ENCODE data around the gene AFF3. TPM values are rescaled to one million over a fixed set of nuclear protein-coding genes. Genes with fewer than 3 reads are reported as not detected.

Gene AFF3
- polyA plus RNA-seq, 3 donors = 16.2 to 22.8 (median 18.5) TPM

DNA sequence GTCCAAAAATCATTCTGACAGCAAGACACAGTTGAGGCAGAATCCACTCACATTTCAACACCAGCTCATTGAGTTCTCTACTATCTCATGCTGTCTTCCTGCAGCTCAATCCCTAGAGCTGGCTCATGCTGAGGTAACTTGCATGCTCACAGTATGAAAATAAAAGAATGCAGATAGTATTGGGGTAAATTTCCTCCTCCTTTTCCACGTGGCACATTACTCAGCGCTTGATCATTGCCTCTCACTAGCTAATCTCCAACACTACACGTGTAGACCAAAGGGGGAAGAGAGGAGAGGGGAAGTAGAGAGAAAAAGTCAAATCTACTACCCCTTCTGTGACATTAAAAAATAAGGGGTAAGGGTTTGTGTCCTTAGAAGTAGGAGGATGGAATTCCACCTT, 300.6 kb downstream of the AFF3 start:
- DNase-seq (ENCODE audit: low read depth in 3 of 3, low spot score in 2 of 3) = no peak

DNA sequence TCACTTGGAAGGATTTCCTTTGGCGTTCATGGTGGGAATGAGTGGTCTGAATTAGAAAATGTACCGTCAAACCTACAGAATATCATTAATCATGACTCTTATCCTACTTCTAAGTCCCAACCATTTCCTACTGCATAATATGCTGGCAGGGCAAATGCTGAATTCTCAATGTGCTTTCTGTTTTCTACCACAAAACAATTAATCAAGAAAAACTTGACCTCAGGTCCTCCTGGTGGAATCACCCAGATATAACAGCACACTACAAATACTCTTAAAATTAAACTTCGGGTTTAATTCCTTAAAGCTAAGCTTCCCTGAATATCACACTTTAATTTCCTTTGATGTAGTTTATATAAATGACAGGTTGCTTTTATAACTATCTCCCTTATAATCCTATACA, 301.6 kb downstream of the AFF3 start:
- DNase-seq (ENCODE audit: low read depth in 3 of 3, low spot score in 2 of 3) = no peak

DNA sequence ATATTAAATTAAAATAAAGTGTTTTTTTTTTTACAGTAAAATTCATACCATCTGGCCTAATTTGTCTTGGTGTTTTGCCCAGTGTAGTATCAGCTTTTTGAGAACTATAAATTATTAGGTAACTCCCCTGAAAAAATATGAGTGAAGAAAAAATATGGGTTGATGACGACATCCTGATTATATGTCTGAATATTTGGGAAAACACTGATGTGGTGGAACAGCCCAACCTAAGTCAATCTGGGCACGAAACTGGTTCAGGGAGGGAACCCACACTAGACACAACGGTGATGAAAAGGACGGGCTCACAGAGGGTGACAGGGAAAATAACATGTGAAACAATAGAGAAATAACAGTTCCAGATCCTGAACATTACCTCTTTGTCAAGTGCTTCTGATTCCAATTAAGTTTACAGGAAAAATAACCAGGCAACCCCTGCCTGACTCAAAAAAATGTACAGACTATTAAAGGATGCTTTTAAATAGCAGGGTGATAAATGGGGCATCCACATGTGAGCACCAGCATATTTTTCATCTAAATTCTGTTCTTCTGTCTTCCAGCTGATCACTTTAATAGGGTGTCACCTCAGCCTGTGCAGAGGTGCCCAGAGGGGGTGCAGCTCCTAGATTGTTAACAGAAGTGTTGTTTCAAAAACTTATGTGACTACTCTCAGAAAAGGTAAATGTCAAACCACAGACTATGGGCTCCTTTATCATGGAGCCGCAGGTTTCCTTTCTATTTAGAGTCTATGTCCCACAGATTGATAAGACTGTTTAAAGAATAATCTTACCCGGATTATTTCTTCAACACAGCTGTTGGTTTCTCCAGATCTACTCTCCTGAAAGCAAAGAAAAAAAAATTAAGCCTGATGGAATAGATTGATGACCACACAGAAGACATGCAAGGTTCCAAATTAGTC, 305.4 kb downstream of the AFF3 start:
- DNase-seq (ENCODE audit: low read depth in 3 of 3, low spot score in 2 of 3) = no peak

DNA sequence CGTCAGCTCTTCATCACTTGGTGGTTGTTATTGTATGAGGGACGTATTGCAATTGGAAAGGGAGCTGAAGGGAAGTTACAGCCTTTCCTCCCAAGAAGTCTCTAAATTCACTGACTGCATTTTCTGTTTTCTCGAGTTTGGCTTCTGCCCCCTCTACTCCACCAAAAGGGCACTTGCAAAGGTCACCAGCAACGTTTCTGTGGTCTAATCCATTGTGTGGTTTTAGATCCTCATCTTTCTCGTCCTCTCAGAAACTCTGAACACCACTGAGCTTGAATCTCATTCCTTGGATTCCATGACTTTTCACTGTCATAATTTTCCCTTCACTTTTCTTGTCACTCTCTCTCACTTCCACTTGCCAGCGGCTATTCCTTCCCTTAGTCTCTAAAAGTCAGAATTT, 308.0 kb downstream of the AFF3 start:
- no peak for DNase-seq (ENCODE audit: low read depth in 3 of 3, low spot score in 2 of 3)

DNA sequence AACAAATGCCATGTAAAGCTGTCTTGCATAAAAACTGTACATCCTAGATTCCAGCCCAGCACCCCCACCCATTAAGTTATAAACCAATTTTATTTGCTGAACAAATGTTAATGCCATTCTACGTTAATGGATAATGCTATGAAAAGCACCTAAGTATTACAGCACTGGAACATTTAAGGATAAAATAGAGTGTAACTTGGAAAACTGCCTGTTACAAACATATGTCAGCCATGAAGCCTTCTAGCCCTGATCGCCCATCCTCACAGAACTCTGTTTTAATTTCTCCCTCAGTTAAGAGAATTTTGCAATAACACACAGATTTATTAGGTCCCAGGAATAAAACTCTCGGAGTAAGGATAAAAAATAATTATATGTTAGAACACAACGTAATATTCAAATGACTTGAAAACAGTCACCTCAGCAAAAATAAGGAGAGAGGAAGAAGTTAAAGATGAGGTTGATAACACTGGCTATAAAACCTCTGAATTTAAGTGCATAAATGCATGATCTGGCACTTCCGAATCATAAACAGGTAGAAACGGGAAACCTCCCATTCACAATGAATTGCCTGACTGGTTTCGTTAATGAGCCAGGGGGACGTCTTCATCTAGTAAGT, 308.7 kb downstream of the AFF3 start:
- DNase-seq (ENCODE audit: low read depth in 3 of 3, low spot score in 2 of 3) = no peak

DNA sequence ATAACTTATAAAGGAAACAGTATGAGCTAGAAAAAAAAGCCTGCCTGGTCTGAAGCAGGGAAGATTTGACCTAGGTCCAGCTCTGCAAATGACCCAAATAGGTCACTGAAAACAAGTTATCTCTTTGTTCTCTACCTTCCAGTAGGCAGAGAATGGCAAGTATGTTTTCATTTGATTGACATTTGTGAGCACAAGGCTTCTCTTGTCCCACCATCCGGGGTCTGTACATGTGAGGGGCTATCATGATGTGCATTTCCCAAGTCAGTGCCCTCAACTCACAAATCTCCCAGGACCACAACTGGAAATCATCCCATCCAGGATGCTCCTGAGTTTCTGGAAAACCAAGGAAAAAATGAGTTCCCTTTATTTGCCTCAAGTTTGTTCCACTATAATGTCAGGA, 309.5 kb downstream of the AFF3 start:
- no peak for DNase-seq (ENCODE audit: low read depth in 3 of 3, low spot score in 2 of 3)

DNA sequence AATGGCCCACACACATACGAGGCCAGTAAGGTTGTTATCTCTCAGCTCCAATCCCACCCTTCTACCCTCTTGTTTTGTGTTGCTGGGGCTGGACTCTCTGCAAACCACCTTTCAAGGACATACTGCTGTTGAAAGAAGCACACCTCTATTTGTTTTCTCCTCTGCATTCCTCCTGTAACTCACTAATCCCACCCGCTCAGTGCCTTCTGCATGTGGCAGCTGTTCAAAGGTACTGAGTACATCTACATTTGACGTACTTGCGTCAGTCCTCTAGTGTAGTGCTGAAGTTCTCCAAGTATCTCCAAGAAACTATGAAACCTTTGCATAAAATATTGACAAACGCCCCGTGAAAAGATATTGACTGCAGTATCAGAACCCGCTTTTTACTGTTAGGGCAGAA, 310.6 kb downstream of the AFF3 start:
- no peak for DNase-seq (ENCODE audit: low read depth in 3 of 3, low spot score in 2 of 3)

DNA sequence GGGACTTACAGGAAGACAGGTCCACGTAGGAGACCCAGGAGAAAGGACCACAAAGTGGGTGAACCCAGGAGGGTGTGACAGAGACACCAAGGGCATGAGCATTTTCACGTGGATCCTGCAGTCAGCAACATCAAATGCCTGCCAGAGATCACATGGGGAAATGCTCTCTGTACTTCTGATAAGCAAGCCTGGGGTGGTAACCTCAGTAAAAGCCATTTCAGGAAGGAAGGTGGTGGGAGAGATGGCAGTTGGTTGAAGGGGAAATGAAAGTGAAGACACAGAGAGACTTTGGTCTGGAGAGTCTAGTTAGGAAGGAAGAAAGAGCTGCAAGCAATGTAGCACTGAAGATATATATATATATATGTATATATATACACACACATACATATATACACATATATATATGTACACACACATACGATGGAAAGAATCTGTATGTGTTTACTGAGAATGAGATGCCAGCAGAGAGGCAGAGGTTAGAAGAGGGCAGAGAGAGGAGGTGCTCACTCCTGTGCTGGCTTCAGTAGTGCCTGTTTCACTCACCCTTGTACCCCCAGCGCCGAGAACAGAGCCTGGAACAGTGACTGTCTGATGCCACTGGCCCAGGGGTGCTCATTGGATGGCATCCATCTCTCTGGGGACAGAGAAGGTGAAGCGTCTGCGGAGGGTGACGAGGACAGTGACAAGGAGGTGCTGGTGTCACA, 314.9 kb downstream of the AFF3 start:
- no peak for DNase-seq (ENCODE audit: low read depth in 3 of 3, low spot score in 2 of 3)

DNA sequence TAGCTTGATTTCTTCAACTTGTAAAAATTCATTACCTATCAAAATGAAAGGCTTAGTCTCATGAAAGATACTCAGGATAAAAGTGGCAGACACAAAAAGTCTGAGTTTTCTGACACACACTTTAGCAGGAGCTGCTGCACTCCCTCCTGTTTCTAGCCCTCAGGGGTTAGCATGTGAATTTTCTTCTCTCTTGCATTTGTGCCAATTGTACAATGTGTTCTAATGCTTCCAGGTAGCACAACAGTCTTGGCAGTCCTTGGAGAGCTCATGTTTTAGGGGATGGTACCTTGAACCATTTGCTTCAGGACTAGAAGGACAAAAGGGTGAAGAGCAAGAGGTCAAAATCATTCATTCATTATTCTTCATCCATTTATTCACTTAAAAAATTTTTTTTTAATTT, 316.8 kb downstream of the AFF3 start:
- DNase-seq (ENCODE audit: low read depth in 3 of 3, low spot score in 2 of 3) = no peak

DNA sequence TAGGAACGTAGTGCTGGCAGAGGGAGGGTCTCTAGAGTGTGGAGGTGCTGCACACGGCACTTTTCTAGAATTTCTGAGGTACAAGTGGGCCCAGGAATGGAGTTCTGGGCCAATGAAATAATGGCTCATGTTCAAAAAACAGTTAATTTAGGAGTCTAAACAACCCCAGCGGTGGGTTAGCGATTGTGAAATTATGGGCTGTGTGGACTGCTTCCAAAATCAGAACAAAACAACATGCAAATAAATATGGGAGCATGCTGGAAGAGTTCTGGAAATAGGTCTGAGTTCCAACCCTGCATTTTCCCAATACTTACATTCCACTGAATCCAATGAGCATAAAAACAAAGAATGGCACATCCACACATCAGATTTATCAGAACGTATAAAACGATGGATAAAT, 317.6 kb downstream of the AFF3 start:
- no peak for DNase-seq (ENCODE audit: low read depth in 3 of 3, low spot score in 2 of 3)

DNA sequence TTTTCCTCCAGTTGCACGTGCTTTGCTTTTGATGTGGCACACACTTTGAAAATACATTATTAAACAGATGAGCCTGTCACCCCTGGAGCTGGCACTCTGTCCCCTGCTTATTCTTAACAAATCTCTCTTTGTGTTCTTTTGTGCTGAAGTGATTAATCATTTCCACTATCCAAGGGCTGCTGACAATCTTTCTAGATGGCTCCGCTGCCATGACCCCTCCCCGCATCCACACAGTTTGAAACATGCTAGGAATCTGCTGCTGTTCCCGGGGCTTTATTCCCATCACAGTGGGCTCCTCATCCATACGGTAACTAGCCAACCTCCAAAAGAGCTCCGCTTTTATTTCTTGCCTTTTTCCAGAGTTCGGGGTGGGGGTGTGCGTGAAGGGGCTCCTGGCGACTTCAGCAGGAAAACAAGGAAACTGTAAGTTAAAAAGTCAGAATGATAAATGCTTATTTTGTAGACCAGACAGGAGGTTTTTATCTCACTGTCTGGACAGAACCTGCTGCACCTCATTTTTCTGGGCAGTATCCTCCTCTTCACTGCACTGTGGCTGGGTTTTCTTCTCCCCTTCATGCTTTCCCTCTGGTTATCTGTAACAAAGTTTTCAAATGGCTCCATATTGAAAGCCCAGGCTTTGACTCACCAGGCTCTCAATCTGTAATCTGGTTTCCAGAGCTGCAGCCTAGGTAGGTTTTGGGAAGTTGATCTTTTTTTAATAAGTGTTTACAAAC, 319.7 kb downstream of the AFF3 start:
- DNase-seq (ENCODE audit: low read depth in 3 of 3, low spot score in 2 of 3) = no peak

DNA sequence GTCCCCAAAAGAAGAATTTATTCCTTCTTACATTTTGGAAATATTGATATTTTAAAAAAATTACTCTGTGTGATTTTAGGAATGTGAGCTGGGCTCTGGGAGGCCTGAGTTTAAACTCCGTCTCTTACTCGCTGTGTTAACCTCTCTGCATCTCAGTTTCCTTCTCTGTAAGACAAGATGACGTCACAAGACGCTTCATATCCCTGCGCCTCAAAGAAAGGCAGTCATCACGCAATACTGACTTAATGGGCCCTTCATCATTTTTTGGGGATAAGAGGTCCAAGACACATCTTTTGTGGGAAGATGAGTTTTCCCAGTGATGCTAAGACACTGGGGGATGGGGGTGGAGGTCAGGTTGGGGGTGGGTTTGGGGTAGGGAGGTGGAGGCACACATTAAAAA, 320.4 kb downstream of the AFF3 start:
- no peak for DNase-seq (ENCODE audit: low read depth in 3 of 3, low spot score in 2 of 3)

DNA sequence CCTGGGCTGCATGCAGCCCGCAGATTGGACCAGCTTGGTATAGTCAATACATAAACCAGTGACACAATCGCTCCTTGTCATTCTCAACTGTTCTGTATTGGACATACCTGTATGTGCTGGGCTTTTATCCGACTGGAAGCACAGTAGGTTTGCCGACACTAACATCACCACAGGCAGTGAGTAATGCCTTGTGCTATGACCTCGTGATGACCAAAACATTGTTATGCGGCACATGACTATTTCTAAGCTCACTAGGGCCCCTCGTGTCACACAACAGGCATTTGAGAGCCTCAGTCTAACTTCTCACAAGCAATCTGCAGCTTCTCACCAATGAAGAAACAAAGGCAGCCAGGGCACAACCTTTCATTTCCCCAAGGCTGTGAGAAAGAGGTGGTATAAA, 320.8 kb downstream of the AFF3 start:
- no peak for DNase-seq (ENCODE audit: low read depth in 3 of 3, low spot score in 2 of 3)

DNA sequence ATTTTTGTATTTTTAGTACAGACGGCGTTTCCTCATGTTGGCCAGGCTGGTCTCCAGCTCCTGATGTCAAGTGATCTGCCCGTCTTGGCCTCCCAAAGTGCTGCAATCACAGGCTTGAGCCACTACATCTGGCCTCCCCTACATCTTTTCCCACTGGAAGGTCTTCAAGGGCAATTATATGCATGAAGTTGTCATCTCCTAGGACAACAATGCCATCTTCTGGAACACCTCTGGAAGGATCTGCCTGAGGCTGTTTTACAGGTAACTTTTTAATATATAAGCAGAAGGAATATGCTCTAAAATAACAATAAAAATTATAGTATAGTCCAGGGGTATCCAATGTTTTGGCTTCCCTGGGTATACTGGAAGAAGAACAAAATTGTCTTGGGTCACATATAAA, 321.4 kb downstream of the AFF3 start:
- DNase-seq (ENCODE audit: low read depth in 3 of 3, low spot score in 2 of 3) = no peak

DNA sequence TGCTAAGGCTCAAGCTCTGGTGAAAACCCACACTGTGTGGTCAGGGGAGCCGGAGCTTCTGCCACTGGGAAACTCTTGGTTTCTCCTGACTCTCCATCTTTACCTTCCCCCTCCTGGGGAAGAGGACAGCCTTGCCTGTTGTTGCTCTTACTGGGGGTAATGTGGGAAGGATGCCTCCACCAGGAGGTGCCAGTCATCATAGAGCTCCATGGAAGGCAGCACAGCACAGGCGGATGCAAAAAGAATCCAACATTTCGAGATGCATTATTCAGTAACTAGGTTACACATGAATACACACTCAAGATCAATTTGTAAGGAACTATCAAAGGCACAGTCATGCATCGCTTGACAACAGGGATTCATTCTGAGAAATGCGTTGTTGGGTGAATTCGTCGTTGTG, 322.6 kb downstream of the AFF3 start:
- no peak for DNase-seq (ENCODE audit: low read depth in 3 of 3, low spot score in 2 of 3)

DNA sequence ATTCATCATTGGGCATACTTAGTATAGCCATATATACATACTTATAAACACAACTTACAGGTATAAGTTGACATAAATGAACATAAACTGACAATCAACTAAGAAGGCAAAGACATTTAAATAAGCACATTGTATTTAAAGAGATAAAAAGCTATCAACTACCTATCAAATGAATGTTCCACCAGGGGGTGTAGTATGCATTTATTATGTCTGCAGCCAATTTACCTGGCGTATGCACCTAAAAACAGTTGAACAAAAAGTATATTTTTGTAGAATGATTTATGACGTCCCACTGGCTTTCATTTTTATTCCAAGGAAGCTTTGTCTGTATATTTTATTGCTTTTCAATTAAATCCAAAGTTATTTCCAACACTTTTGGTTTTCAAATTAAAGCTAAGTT, 323.5 kb downstream of the AFF3 start:
- DNase-seq (ENCODE audit: low read depth in 3 of 3, low spot score in 2 of 3) = no peak

DNA sequence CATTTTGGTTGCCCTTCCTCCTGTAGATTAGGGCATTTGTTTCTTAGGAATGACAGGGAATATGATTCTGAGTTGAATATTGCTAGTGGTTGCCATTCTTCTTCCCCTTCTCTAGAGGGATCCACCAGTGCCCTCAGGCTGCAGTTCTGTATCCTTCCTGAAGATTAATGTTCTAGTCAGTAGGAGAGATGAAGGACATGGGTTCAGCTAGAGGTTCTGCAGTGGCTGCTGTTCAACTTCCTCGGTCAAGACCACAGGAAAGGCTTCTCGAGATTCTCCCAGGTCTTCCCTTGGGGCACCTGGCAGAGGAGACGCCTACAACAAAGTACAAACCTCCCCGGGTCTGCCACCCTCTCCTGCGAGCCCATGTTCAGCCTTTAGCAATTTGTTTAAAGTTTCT, 325.5 kb downstream of the AFF3 start:
- DNase-seq (ENCODE audit: low read depth in 3 of 3, low spot score in 2 of 3) = no peak

DNA sequence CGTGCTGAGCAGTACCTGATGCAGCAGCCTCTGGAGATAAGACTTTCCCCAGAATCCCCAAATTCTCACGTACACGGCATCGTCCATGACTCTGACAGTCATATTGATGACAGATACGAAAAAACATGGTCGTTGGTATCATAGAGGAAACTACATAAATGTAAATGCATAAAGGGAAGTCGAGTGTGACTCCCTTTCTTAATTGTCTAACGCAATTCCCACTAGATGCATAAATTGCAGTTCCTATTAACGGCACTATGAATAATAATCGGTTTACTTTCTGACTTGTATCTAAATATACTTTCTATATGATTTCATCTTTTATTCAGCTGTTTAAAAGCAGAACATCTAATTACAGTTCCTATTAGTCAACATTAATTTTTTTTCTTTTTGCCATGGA, 330.0 kb downstream of the AFF3 start:
- no peak for DNase-seq (ENCODE audit: low read depth in 3 of 3, low spot score in 2 of 3)

DNA sequence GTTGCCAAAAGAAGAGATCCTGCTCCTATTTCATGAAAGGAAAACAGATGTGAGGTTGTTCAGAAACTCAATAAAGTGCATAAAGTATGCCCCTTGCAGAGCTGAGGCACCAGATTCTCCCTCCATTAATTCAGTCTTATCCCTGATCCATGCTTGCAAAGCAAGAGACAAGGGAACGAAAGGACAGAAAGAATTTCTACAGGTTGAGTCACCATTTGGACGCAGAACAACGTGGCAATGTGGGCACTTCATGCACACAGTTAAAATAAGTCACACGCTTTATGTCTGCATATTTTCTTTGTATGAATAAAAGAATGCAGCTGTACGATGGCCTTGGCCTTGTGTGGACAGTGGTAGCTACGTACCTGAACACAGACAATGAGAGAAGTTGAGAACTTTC, 330.8 kb downstream of the AFF3 start:
- DNase-seq (ENCODE audit: low read depth in 3 of 3, low spot score in 2 of 3) = no peak

DNA sequence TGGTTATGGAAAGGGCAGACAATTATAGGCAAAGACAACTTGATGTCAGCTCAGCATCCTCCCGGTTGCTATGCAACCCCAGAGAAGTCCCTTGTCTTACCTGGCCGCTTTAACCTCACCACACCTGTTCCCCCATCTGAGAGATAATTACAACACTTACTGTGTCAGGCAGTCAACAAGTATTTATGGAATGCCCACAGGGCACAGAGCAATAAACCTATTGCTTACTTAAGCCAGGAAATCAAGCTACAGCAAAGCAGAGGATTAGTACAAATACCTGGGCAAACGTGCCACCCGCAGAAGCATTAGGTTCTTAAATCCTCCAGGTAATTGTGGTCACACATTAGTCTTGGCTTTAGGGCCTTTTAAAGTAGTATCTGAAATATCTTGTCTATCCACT, 332.2 kb downstream of the AFF3 start:
- no peak for DNase-seq (ENCODE audit: low read depth in 3 of 3, low spot score in 2 of 3)

DNA sequence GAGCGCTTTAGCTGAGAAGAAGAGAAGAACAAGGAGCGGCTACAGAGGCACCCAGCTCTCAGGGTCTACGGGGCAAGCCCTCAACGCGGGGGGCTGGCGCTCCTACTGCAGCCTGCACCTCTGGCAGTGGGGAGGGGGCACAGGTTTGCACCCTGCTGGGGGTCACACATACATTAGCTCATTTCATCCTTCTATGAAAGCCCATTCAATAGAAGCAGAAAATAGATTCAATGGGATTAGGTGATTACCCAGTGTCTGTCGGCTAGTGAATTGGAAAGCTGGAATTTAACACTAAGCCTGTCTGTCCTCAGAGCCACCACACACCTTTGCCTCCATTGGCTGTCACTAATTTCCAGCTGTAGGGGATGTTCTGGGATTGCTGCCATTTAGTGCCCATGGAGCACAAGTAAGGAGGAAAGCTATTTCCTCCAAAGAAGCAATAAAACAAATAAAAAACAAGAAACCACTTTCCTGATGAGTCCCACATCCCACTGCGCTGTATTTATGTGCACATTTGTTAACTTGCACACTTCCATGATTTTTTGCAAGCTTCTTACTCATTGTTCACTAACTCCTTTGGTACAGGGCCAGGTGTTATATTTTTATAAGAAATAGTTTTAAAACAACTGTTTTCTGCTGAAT, 333.0 kb downstream of the AFF3 start:
- DNase-seq (ENCODE audit: low read depth in 3 of 3, low spot score in 2 of 3) = no peak

All from right renal cortex interstitium (tissue), 3 donors.